ENCODE measurements around the gene RAB8B.

Gene RAB8B

GRCh38 chr15:63288342-63288741 lies 98.9 kb downstream of the RAB8B start:
- no peak for DNase-seq (ENCODE audit: low read depth)

GRCh38 chr15:63288778-63289378 lies 99.5 kb downstream of the RAB8B start:
- no peak overlapping the region for H3K4me3 ChIP-seq (ENCODE audit: low read depth, low read length)
- TF ChIP-seq CTCF (IDR thresholded peaks at IDR 0.05; ENCODE audit: low read depth, low read length) (peak; percentile 40), MAX (IDR thresholded peaks at IDR 0.05; ENCODE audit: low read depth, low read length) (no peak)
- peak; percentile 65 for DNase-seq (ENCODE audit: low read depth)

More at GRCh38 chr15:63288342-63288741, 98.9 kb downstream of the RAB8B start:
- TF ChIP-seq CTCF (IDR thresholded peaks at IDR 0.05; ENCODE audit: low read depth, low read length) = no peak
- TF ChIP-seq POLR2A (IDR thresholded peaks at IDR 0.05; ENCODE audit: extremely low read depth, insufficient read length) = no peak
- TF ChIP-seq MYC (IDR thresholded peaks at IDR 0.05; ENCODE audit: low read depth, low read length) = no peak
- TF ChIP-seq MAX (IDR thresholded peaks at IDR 0.05; ENCODE audit: low read depth, low read length) = no peak
- H3K4me3 ChIP-seq (ENCODE audit: low read depth, low read length) = no peak overlapping the region

DNA sequence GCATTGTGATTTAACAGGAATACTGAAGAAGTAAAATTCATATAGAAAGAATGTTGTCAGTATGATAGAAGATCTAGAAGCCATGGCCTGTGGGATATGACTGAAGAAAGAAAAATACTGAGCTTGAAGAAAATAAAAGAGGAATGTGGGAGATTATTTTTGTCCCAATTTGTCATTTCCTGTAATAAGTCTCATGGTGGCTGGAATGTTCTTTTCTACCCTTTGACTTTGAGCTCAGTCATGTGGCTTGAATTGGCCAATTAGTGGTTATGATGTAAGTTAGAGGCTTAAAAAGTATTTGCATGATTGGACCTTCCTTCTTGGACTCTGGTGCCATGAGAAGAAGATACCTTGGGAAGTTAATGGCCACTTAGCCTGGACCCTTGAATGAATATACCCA lies 102.1 kb downstream of the RAB8B start:
- no peak for DNase-seq (ENCODE audit: low read depth)
- no peak overlapping the region for H3K4me3 ChIP-seq (ENCODE audit: low read depth, low read length)
- TF ChIP-seq MAX (IDR thresholded peaks at IDR 0.05; ENCODE audit: low read depth, low read length) = no peak
- no peak for TF ChIP-seq MYC (IDR thresholded peaks at IDR 0.05; ENCODE audit: low read depth, low read length)
- TF ChIP-seq POLR2A (IDR thresholded peaks at IDR 0.05; ENCODE audit: extremely low read depth, insufficient read length) = no peak
- no peak for TF ChIP-seq CTCF (IDR thresholded peaks at IDR 0.05; ENCODE audit: low read depth, low read length)

DNA sequence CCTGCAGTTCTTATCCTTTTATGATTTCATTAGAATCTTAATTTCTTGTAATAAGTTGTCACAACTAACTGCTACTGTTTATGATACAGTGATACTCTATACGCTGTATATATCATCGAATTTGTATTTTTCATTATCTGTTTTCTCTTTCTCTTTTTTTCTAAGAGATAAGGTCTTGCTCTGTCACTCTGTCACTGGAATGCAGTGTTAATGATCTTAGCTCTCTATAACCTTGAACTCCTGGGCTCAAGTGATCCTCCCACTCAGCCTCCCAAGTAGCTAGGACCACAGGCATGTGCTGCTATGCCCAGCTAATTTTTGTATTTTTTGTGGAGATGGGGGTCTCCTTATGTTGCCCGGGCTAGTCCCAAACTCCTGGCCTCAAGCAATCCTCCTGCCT lies 102.8 kb downstream of the RAB8B start:
- TF ChIP-seq MYC (IDR thresholded peaks at IDR 0.05; ENCODE audit: low read depth, low read length) (no peak), CTCF (IDR thresholded peaks at IDR 0.05; ENCODE audit: low read depth, low read length) (no peak), MAX (IDR thresholded peaks at IDR 0.05; ENCODE audit: low read depth, low read length) (no peak), POLR2A (IDR thresholded peaks at IDR 0.05; ENCODE audit: extremely low read depth, insufficient read length) (no peak)

GRCh38 chr15:63292771-63293170 lies 103.4 kb downstream of the RAB8B start:
- no peak for DNase-seq (ENCODE audit: low read depth)
- no peak for TF ChIP-seq CTCF (IDR thresholded peaks at IDR 0.05; ENCODE audit: low read depth, low read length)
- TF ChIP-seq POLR2A (IDR thresholded peaks at IDR 0.05; ENCODE audit: extremely low read depth, insufficient read length) = no peak
- no peak for TF ChIP-seq MYC (IDR thresholded peaks at IDR 0.05; ENCODE audit: low read depth, low read length)
- no peak for TF ChIP-seq MAX (IDR thresholded peaks at IDR 0.05; ENCODE audit: low read depth, low read length)
- H3K4me3 ChIP-seq (ENCODE audit: low read depth, low read length) = no peak overlapping the region

More for the DNA sequence above, 102.8 kb downstream of the RAB8B start:
- no peak for DNase-seq (ENCODE audit: low read depth)
- H3K4me3 ChIP-seq (ENCODE audit: low read depth, low read length) = no peak overlapping the region

Data from NB4 (cell line).